Colon (tissue), 2 donors: ENCODE measurements around the gene RHEB.
"Not testable (repeated sequence)": the region's sequence is repeated elsewhere in the genome, so short reads cannot be mapped to it uniquely, and the experiment has no call there.

Source experiments
- FAIRE-seq: peaks from 2 replicates; lab custom pipeline; 2012; peaks lifted over from hg19 to GRCh38; lab: Jason Lieb, UNC
- donor health status: control.
- donor health status: control.

RHEB gene

GRCh38 chr7:151519765-151520418, at the start of gene RHEB:
Gene RHEB (minus strand): TSS chr7:151519895. CDS start chr7:151519511, 384 bp downstream.
- FAIRE-seq = no peak

- FAIRE-seq = no peak
Observed at GRCh38 chr7:151566897-151567320, 47.2 kb upstream of the RHEB start.

GRCh38 chr7:151565541-151565940, 45.8 kb upstream of the RHEB start:
- no peak for FAIRE-seq

GRCh38 chr7:151560243-151560642, 40.5 kb upstream of the RHEB start:
- FAIRE-seq = no peak

- no peak for FAIRE-seq
Observed at GRCh38 chr7:151559557-151560183, 40.0 kb upstream of the RHEB start.

- no peak for FAIRE-seq
Observed at GRCh38 chr7:151558575-151558974, 38.9 kb upstream of the RHEB start.

- FAIRE-seq = no peak
Observed at GRCh38 chr7:151556592-151556991, 36.9 kb upstream of the RHEB start.

- FAIRE-seq = no peak
Observed at GRCh38 chr7:151553356-151553755, 33.7 kb upstream of the RHEB start.

- FAIRE-seq = no peak
Observed at GRCh38 chr7:151552352-151553028, 32.8 kb upstream of the RHEB start.

GRCh38 chr7:151551820-151552219, 32.1 kb upstream of the RHEB start:
- no peak for FAIRE-seq

- FAIRE-seq = no peak
Observed at GRCh38 chr7:151550656-151551286, 31.1 kb upstream of the RHEB start.

- FAIRE-seq = no peak
Observed at GRCh38 chr7:151549644-151550043, 29.9 kb upstream of the RHEB start.

- FAIRE-seq = no peak
Observed at GRCh38 chr7:151549083-151549482, 29.4 kb upstream of the RHEB start.

- no peak for FAIRE-seq
Observed at GRCh38 chr7:151544183-151544582, 24.5 kb upstream of the RHEB start.

- no peak for FAIRE-seq
Observed at GRCh38 chr7:151542606-151543130, 23.0 kb upstream of the RHEB start.

GRCh38 chr7:151541709-151542499, 22.2 kb upstream of the RHEB start:
- FAIRE-seq = no peak

- FAIRE-seq = no peak
Observed at GRCh38 chr7:151540146-151540545, 20.5 kb upstream of the RHEB start.

GRCh38 chr7:151539088-151539671, 19.5 kb upstream of the RHEB start:
- no peak for FAIRE-seq

GRCh38 chr7:151537818-151538561, 18.3 kb upstream of the RHEB start:
- FAIRE-seq = no peak

- FAIRE-seq = not testable (repeated sequence)
Observed at GRCh38 chr7:151536178-151536577, 16.5 kb upstream of the RHEB start.

GRCh38 chr7:151529842-151530241, 10.1 kb upstream of the RHEB start:
- FAIRE-seq = no peak
